Stimulated activated CD8-positive, alpha-beta memory T cell treated with anti-CD3 and anti-CD28 coated beads, Interleukin-12 subunit alpha, Interleukin-12 subunit beta, amount 100 ng/mL, for 1 hour (primary cell): ENCODE data around the gene DARS2.
"Not testable (repeated sequence)": the region's sequence is repeated elsewhere in the genome, so short reads cannot be mapped to it uniquely, and the experiment has no call there.

Source experiments
- DNase-seq: peaks from one replicate; pipeline ENCODE4 v3.0.0-alpha.2; 2020; ENCODE audit warnings: low read depth

DARS2 gene

GRCh38 chr1:173824315-173825081 lies at the start of gene DARS2, which contains the start of gene CENPL:
Gene DARS2 (plus strand): TSS chr1:173824673. CDS start chr1:173825230, 557 bp downstream.
Gene CENPL (minus strand): TSS chr1:173824883. CDS start chr1:173811299, 13,584 bp downstream.
- DNase-seq = peak; percentile 84

GRCh38 chr1:173775578-173776226 lies 48.8 kb upstream of the DARS2 start:
- DNase-seq = no peak

GRCh38 chr1:173779936-173780335 lies 44.5 kb upstream of the DARS2 start:
- no peak for DNase-seq

GRCh38 chr1:173784997-173785396 lies 39.5 kb upstream of the DARS2 start:
- no peak for DNase-seq

GRCh38 chr1:173789841-173790240 lies 34.6 kb upstream of the DARS2 start:
- DNase-seq = no peak

GRCh38 chr1:173798078-173798477 lies 26.4 kb upstream of the DARS2 start:
- no peak for DNase-seq

- not testable (repeated sequence) for DNase-seq
Observed at GRCh38 chr1:173799995-173800394, 24.5 kb upstream of the DARS2 start.

GRCh38 chr1:173802961-173803360 lies 21.5 kb upstream of the DARS2 start:
- no peak for DNase-seq

- DNase-seq = not testable (repeated sequence)
Observed at GRCh38 chr1:173813654-173814053, 10.8 kb upstream of the DARS2 start.

GRCh38 chr1:173818459-173818858 lies 6.0 kb upstream of the DARS2 start:
- DNase-seq = no peak

GRCh38 chr1:173821680-173822079 lies 2.8 kb upstream of the DARS2 start:
- no peak for DNase-seq

GRCh38 chr1:173823781-173824314 lies 625 bp upstream of the DARS2 start:
- no peak for DNase-seq

GRCh38 chr1:173827611-173828010 lies 3.1 kb downstream of the DARS2 start:
- DNase-seq = no peak

- no peak for DNase-seq
Observed at GRCh38 chr1:173832748-173833147, 8.3 kb downstream of the DARS2 start.

GRCh38 chr1:173852105-173852504 lies 27.6 kb downstream of the DARS2 start:
- DNase-seq = no peak

- no peak for DNase-seq
Observed at GRCh38 chr1:173853074-173853473, 28.6 kb downstream of the DARS2 start.

GRCh38 chr1:173856014-173856413 lies 31.5 kb downstream of the DARS2 start:
- no peak for DNase-seq

GRCh38 chr1:173856903-173857302 lies 32.4 kb downstream of the DARS2 start:
- no peak for DNase-seq

GRCh38 chr1:173857363-173857917 lies 33.0 kb downstream of the DARS2 start:
- DNase-seq = no peak

- not testable (repeated sequence) for DNase-seq
Observed at GRCh38 chr1:173859547-173859946, 35.1 kb downstream of the DARS2 start.

- no peak for DNase-seq
Observed at GRCh38 chr1:173860065-173860464, 35.6 kb downstream of the DARS2 start.

- no peak for DNase-seq
Observed at GRCh38 chr1:173861731-173862145, 37.3 kb downstream of the DARS2 start.
